ENCODE measurements around the gene GPATCH2L. TPM values are rescaled to one million over a fixed set of nuclear protein-coding genes. Genes with fewer than 3 reads are reported as not detected.

The GPATCH2L gene
- total and polyA plus RNA-seq, 2 of the 13 experiments (the other 11 are each of a cell fraction or from before 2014, with no cell fraction given) = 14.4 to 29.0 TPM

DNA sequence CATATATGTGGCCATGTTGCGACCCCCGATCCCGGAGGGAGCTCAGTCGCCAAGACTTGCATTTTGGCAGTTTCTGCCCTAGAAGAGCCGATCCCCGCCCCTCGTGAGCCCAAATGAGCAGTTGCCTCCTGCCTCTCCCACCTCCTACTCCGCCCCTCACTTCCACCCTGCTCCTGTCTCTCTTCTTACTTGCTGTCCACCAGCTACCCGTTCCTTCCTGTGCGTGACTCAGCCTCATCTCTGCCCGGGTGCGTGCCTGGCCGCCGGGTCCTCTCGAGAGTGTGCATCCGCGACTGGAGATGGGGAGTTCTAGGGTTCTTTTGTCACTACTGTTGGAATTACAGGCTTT, 585 bp downstream of the GPATCH2L start (continued):
- TF ChIP-seq, protein P1, sequence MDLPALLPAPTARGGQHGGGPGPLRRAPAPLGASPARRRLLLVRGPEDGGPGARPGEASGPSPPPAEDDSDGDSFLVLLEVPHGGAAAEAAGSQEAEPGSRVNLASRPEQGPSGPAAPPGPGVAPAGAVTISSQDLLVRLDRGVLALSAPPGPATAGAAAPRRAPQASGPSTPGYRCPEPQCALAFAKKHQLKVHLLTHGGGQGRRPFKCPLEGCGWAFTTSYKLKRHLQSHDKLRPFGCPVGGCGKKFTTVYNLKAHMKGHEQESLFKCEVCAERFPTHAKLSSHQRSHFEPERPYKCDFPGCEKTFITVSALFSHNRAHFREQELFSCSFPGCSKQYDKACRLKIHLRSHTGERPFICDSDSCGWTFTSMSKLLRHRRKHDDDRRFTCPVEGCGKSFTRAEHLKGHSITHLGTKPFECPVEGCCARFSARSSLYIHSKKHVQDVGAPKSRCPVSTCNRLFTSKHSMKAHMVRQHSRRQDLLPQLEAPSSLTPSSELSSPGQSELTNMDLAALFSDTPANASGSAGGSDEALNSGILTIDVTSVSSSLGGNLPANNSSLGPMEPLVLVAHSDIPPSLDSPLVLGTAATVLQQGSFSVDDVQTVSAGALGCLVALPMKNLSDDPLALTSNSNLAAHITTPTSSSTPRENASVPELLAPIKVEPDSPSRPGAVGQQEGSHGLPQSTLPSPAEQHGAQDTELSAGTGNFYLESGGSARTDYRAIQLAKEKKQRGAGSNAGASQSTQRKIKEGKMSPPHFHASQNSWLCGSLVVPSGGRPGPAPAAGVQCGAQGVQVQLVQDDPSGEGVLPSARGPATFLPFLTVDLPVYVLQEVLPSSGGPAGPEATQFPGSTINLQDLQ (CRISPR knock-in tag; IDR thresholded peaks at IDR 0.05) = no peak
- no peak for TF ChIP-seq ZNF225 (CRISPR knock-in tag; IDR thresholded peaks at IDR 0.05)
- TF ChIP-seq, protein P2, sequence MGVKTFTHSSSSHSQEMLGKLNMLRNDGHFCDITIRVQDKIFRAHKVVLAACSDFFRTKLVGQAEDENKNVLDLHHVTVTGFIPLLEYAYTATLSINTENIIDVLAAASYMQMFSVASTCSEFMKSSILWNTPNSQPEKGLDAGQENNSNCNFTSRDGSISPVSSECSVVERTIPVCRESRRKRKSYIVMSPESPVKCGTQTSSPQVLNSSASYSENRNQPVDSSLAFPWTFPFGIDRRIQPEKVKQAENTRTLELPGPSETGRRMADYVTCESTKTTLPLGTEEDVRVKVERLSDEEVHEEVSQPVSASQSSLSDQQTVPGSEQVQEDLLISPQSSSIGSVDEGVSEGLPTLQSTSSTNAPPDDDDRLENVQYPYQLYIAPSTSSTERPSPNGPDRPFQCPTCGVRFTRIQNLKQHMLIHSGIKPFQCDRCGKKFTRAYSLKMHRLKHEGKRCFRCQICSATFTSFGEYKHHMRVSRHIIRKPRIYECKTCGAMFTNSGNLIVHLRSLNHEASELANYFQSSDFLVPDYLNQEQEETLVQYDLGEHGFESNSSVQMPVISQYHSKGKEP (CRISPR knock-in tag; IDR thresholded peaks at IDR 0.05) = no peak
- no peak for TF ChIP-seq ZNF773 (CRISPR knock-in tag; IDR thresholded peaks at IDR 0.05; ENCODE audit: borderline replicate concordance)
- no peak for TF ChIP-seq ZNF547 (CRISPR knock-in tag; IDR thresholded peaks at IDR 0.05)
- no peak for TF ChIP-seq ATM (IDR thresholded peaks at IDR 0.05; ENCODE audit: borderline replicate concordance)
- TF ChIP-seq ZNF570 (CRISPR knock-in tag; IDR thresholded peaks at IDR 0.05; ENCODE audit: borderline replicate concordance) = no peak
- TF ChIP-seq POLR2G (IDR thresholded peaks at IDR 0.05; ENCODE audit: low read depth, low read length) = no peak
- TF ChIP-seq ZMYM3 (CRISPR knock-in tag; IDR thresholded peaks at IDR 0.05) = no peak
- TF ChIP-seq SPEN (CRISPR knock-in tag; IDR thresholded peaks at IDR 0.05; ENCODE audit: low read depth) = no peak
- TF ChIP-seq SIX4 (CRISPR knock-in tag; IDR thresholded peaks at IDR 0.05) = no peak
- TF ChIP-seq ZC3H13 (CRISPR knock-in tag; IDR thresholded peaks at IDR 0.05) = no peak
- TF ChIP-seq ZNF703 (CRISPR knock-in tag; IDR thresholded peaks at IDR 0.05; ENCODE audit: borderline replicate concordance) = no peak
- TF ChIP-seq, protein P3, sequence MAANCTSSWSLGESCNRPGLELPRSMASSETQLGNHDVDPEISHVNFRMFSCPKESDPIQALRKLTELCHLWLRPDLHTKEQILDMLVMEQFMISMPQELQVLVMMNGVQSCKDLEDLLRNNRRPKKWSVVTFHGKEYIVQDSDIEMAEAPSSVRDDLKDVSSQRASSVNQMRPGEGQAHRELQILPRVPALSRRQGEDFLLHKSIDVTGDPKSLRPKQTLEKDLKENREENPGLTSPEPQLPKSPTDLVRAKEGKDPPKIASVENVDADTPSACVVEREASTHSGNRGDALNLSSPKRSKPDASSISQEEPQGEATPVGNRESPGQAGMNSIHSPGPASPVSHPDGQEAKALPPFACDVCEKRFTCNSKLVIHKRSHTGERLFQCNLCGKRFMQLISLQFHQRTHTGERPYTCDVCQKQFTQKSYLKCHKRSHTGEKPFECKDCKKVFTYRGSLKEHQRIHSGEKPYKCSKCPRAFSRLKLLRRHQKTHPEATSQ (CRISPR knock-in tag; IDR thresholded peaks at IDR 0.05; ENCODE audit: borderline replicate concordance) = no peak
- no peak for TF ChIP-seq SRY (CRISPR knock-in tag; IDR thresholded peaks at IDR 0.05)
- TF ChIP-seq CBFB (CRISPR knock-in tag; IDR thresholded peaks at IDR 0.05) = no peak
- TF ChIP-seq, protein P4, sequence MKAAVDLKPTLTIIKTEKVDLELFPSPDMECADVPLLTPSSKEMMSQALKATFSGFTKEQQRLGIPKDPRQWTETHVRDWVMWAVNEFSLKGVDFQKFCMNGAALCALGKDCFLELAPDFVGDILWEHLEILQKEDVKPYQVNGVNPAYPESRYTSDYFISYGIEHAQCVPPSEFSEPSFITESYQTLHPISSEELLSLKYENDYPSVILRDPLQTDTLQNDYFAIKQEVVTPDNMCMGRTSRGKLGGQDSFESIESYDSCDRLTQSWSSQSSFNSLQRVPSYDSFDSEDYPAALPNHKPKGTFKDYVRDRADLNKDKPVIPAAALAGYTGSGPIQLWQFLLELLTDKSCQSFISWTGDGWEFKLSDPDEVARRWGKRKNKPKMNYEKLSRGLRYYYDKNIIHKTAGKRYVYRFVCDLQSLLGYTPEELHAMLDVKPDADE (CRISPR knock-in tag; IDR thresholded peaks at IDR 0.05) = no peak
- no peak for TF ChIP-seq ZNF143 (CRISPR knock-in tag; IDR thresholded peaks at IDR 0.05)
- no peak for TF ChIP-seq ZNF263 (CRISPR knock-in tag; IDR thresholded peaks at IDR 0.05)
- TF ChIP-seq MEF2D (CRISPR knock-in tag; IDR thresholded peaks at IDR 0.05) = no peak
- no peak for TF ChIP-seq TBX2 (CRISPR knock-in tag; IDR thresholded peaks at IDR 0.05; ENCODE audit: borderline replicate concordance)
- no peak for TF ChIP-seq CREB1 (IDR thresholded peaks at IDR 0.05)
- no peak for TF ChIP-seq CREB1 (CRISPR knock-in tag; IDR thresholded peaks at IDR 0.05)
- no peak for TF ChIP-seq ZSCAN9 (CRISPR knock-in tag; IDR thresholded peaks at IDR 0.05; ENCODE audit: borderline replicate concordance)
- TF ChIP-seq, protein P5, sequence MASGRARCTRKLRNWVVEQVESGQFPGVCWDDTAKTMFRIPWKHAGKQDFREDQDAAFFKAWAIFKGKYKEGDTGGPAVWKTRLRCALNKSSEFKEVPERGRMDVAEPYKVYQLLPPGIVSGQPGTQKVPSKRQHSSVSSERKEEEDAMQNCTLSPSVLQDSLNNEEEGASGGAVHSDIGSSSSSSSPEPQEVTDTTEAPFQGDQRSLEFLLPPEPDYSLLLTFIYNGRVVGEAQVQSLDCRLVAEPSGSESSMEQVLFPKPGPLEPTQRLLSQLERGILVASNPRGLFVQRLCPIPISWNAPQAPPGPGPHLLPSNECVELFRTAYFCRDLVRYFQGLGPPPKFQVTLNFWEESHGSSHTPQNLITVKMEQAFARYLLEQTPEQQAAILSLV (CRISPR knock-in tag; IDR thresholded peaks at IDR 0.05; ENCODE audit: borderline replicate concordance) = no peak
- no peak for TF ChIP-seq ZNF75D (CRISPR knock-in tag; IDR thresholded peaks at IDR 0.05; ENCODE audit: borderline replicate concordance)
